DND-41 (cell line): Measurements from ENCODE around the gene SMAD9.

ENCODE experiments used
- EZH2 ChIP-seq: IDR thresholded peaks from 3 replicates; pipeline ENCODE4 v1.6.1; 2012; ENCODE audit warnings: borderline replicate concordance, low read depth, mild to moderate bottlenecking, moderate library complexity, low read length, inconsistent platforms; ENCODE audit not compliant: severe bottlenecking
- TF ChIP-seq, protein P1 (sequence below): IDR thresholded peaks from 2 replicates; pipeline ENCODE4 v1.5.1; 2012; ENCODE audit warnings: borderline replicate concordance, low read length, moderate library complexity, mild to moderate bottlenecking; ENCODE audit not compliant: poor library complexity, severe bottlenecking; ENCODE audit errors: extremely low read depth

DNA sequence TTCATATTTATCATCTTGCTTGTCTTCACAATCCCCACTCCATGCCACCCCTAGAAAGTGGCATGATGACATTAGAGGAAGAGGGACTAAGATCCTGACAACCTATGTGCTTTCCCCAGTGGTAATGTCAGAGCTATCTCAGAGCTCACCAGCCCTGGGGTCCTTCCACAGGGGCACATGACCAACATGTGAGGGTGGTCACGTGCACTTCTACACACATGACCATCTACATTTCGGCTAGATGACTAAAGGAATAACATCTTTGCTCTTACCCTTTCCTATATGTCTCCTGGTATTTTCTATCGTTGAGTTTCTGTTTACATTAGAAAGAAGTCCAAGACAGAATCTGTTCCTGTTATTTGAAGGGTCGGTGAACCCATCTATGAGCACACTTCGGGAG, 54.8 kb downstream of the SMAD9 start:
- TF ChIP-seq, protein P1, sequence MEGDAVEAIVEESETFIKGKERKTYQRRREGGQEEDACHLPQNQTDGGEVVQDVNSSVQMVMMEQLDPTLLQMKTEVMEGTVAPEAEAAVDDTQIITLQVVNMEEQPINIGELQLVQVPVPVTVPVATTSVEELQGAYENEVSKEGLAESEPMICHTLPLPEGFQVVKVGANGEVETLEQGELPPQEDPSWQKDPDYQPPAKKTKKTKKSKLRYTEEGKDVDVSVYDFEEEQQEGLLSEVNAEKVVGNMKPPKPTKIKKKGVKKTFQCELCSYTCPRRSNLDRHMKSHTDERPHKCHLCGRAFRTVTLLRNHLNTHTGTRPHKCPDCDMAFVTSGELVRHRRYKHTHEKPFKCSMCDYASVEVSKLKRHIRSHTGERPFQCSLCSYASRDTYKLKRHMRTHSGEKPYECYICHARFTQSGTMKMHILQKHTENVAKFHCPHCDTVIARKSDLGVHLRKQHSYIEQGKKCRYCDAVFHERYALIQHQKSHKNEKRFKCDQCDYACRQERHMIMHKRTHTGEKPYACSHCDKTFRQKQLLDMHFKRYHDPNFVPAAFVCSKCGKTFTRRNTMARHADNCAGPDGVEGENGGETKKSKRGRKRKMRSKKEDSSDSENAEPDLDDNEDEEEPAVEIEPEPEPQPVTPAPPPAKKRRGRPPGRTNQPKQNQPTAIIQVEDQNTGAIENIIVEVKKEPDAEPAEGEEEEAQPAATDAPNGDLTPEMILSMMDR: no peak
- no peak for TF ChIP-seq EZH2
